H1 (cell line): ENCODE results near the gene PXK. TPM values are rescaled to one million over a fixed set of nuclear protein-coding genes. Genes with fewer than 3 reads are reported as not detected.
A peak's percentile ranks its signal among the peaks of the same experiment; 100 is the strongest.

Experiments
- CTCF ChIA-PET: fragments of 300-600 bp; sonication (Branson Sonifier 250); formaldehyde crosslinking; loops from one replicate; lab custom pipeline; 2021; ENCODE audit not compliant: partially characterized antibody; lab: Charles Lee
- POLR2A ChIA-PET: fragments of 300-600 bp; sonication (Branson Sonifier 250); formaldehyde crosslinking; loops from one replicate; lab custom pipeline; 2021; ENCODE audit warnings: inconsistent platforms; ENCODE audit not compliant: partially characterized antibody; lab: Charles Lee
- DNase-seq, 2 experiments: peaks; one replicate each; pipeline versions ENCODE4 v3.0.0 to v3.0.0-alpha.2; 2010 to 2022; ENCODE audit warnings: low spot score in 2 of 2, low read depth in 1 of 2, mixed read lengths in 1 of 2
- FAIRE-seq: peaks from 2 replicates; lab custom pipeline; 2011; peaks lifted over from hg19 to GRCh38; lab: Jason Lieb, UNC
- H2AFZ ChIP-seq: 2 replicates; pipeline ENCODE4 v1.8.1; 2012; ENCODE audit warnings: low read length, inconsistent platforms
- H2AK5ac ChIP-seq: 2 replicates; pipeline ENCODE4 v1.6.1; 2013; ENCODE audit warnings: low read depth, low read length
- H2BK120ac ChIP-seq: replicated peaks from 2 replicates; pipeline ENCODE3; 2013; ENCODE audit warnings: low read depth, low read length, inconsistent platforms
- H2BK12ac ChIP-seq: 2 replicates; pipeline ENCODE4 v1.6.1; 2013; ENCODE audit warnings: low read depth, low read length
- H2BK15ac ChIP-seq: 2 replicates; pipeline ENCODE4 v1.6.1; 2013; ENCODE audit warnings: low read length
- H2BK20ac ChIP-seq: 2 replicates; pipeline ENCODE4 v1.6.1; 2013; ENCODE audit warnings: low read length
- H2BK5ac ChIP-seq: 2 replicates; pipeline ENCODE4 v1.6.1; 2013; ENCODE audit warnings: low read depth, low read length
- H3K14ac ChIP-seq: 2 replicates; pipeline ENCODE4 v1.6.1; 2013; ENCODE audit warnings: inconsistent platforms; ENCODE audit not compliant: insufficient read length
- H3K18ac ChIP-seq: 2 replicates; pipeline ENCODE4 v1.6.1; 2013; ENCODE audit warnings: low read length; ENCODE audit errors: extremely low read depth
- H3K23ac ChIP-seq: 2 replicates; pipeline ENCODE4 v1.6.1; 2013; ENCODE audit warnings: inconsistent platforms; ENCODE audit not compliant: insufficient read length
- H3K23me2 ChIP-seq: 2 replicates; pipeline ENCODE4 v1.6.1; 2013; ENCODE audit warnings: low read depth, low read length
- H3K27ac ChIP-seq: 2 replicates; pipeline ENCODE4 v1.6.1; 2011; ENCODE audit warnings: low read depth, low read length, inconsistent platforms
- H3K27me3 ChIP-seq, 4 experiments: replicated peaks in 1 of 4; 1 replicate in 1 of 4; 2 replicates in 3 of 4; pipeline versions ENCODE4 v1.6.1 to v1.8.1; 2011 to 2013; ENCODE audit warnings: low read length in 3 of 4, mild to moderate bottlenecking in 3 of 4, inconsistent platforms in 2 of 4, mixed read lengths in 2 of 4, moderate library complexity in 1 of 4; ENCODE audit not compliant: control insufficient read depth in 3 of 4, insufficient read depth in 3 of 4; ENCODE audit errors: extremely low read depth in 1 of 4
- H3K36me3 ChIP-seq, 4 experiments: 2 replicates each; pipeline versions ENCODE4 v1.6.1 to v1.8.1; 2011 to 2013; ENCODE audit warnings: mild to moderate bottlenecking in 4 of 4, low read length in 3 of 4, moderate library complexity in 2 of 4, control low read depth in 1 of 4, inconsistent platforms in 1 of 4; ENCODE audit not compliant: insufficient read depth in 4 of 4, control insufficient read depth in 2 of 4
- H3K4ac ChIP-seq: replicated peaks from 2 replicates; pipeline ENCODE3; 2013; ENCODE audit warnings: low read length, low read depth, mixed read lengths, inconsistent platforms; ENCODE audit not compliant: insufficient read length
- H3K4me1 ChIP-seq, 4 experiments: replicated peaks in 1 of 4; 1 replicate in 1 of 4; 2 replicates in 3 of 4; pipeline versions ENCODE4 v1.6.1 to v1.8.1; 2011 to 2013; ENCODE audit warnings: low read length in 3 of 4, inconsistent platforms in 2 of 4, mixed read lengths in 1 of 4; ENCODE audit not compliant: insufficient read depth in 4 of 4, control insufficient read depth in 3 of 4
- H3K4me2 ChIP-seq, 2 experiments: 2 replicates each; pipeline versions ENCODE4 v1.6.1 to v1.8.1; 2011 to 2013; ENCODE audit warnings: low read depth in 2 of 2, low read length in 2 of 2, control low read depth in 1 of 2, inconsistent platforms in 1 of 2, mild to moderate bottlenecking in 1 of 2; ENCODE audit not compliant: insufficient read depth in 1 of 2
- H3K4me3 ChIP-seq, 4 experiments: fragments of 200-600, 300-600 bp in 1 of 4; sonication (generic), shearing (Covaris generic), sonication (Bioruptor Twin) in 1 of 4; 2 replicates each; pipeline versions ENCODE4 v1.5.1 to v1.8.1; 2011 to 2016; ENCODE audit warnings: low read length in 4 of 4, low read depth in 3 of 4, control low read depth in 2 of 4, inconsistent platforms in 2 of 4, mild to moderate bottlenecking in 2 of 4, mixed read lengths in 1 of 4, moderate library complexity in 1 of 4; ENCODE audit not compliant: insufficient read depth in 2 of 4; ENCODE audit errors: extremely low read depth in 1 of 4
- H3K56ac ChIP-seq: replicated peaks from 2 replicates; pipeline ENCODE3; 2013; ENCODE audit warnings: low read depth, mild to moderate bottlenecking, mixed read lengths, low read length, inconsistent platforms; ENCODE audit not compliant: insufficient read length
- H3K79me1 ChIP-seq: 2 replicates; pipeline ENCODE4 v1.6.1; 2013; ENCODE audit warnings: low read depth, low read length, control low read depth
- H3K79me2 ChIP-seq, 2 experiments: 2 replicates each; pipeline versions ENCODE4 v1.6.1 to v1.8.1; 2012 to 2013; ENCODE audit warnings: low read length in 2 of 2, mild to moderate bottlenecking in 2 of 2, inconsistent platforms in 1 of 2; ENCODE audit not compliant: insufficient read depth in 2 of 2, control insufficient read depth in 1 of 2
- H3K9ac ChIP-seq, 4 experiments: replicated peaks in 1 of 4; 1 replicate in 1 of 4; 2 replicates in 3 of 4; pipeline versions ENCODE4 v1.6.1 to v1.8.1; 2011 to 2013; ENCODE audit warnings: low read depth in 3 of 4, low read length in 3 of 4, control low read depth in 2 of 4, mild to moderate bottlenecking in 2 of 4, moderate library complexity in 2 of 4, inconsistent platforms in 1 of 4; ENCODE audit errors: extremely low read depth in 1 of 4
- H3K9me3 ChIP-seq, 2 experiments: 2 replicates each; pipeline versions ENCODE4 v1.6.1 to v1.8.1; 2012 to 2013; ENCODE audit warnings: mild to moderate bottlenecking in 2 of 2, moderate library complexity in 2 of 2, control low read depth in 1 of 2, inconsistent platforms in 1 of 2, low read depth in 1 of 2, low read length in 1 of 2, mixed read lengths in 1 of 2; ENCODE audit not compliant: insufficient read depth in 2 of 2
- H4K20me1 ChIP-seq, 2 experiments: replicated peaks in 1 of 2; 2 replicates each; pipeline versions ENCODE3 to v1.8.1; 2011 to 2013; ENCODE audit warnings: inconsistent platforms in 2 of 2, low read length in 2 of 2, mild to moderate bottlenecking in 1 of 2; ENCODE audit not compliant: insufficient read depth in 2 of 2, control insufficient read depth in 1 of 2
- H4K5ac ChIP-seq: 2 replicates; pipeline ENCODE4 v1.6.1; 2013; ENCODE audit warnings: low read length, low read depth, mixed read lengths, inconsistent platforms; ENCODE audit not compliant: insufficient read length
- H4K8ac ChIP-seq: 2 replicates; pipeline ENCODE4 v1.8.0; 2013; ENCODE audit warnings: mild to moderate bottlenecking, moderate library complexity, low read length, inconsistent platforms; ENCODE audit not compliant: insufficient read depth; ENCODE audit errors: extremely low read depth
- H4K91ac ChIP-seq: replicated peaks from 2 replicates; pipeline ENCODE3; 2013; ENCODE audit warnings: low read length, mixed read lengths, inconsistent platforms; ENCODE audit not compliant: insufficient read length
- BRCA1 ChIP-seq: IDR thresholded peaks from 2 replicates; pipeline ENCODE4 v1.6.1; 2012; ENCODE audit warnings: low read depth, low read length, improper control_type of control experiment
- CEBPB ChIP-seq: IDR thresholded peaks from 2 replicates; pipeline ENCODE4 v1.6.1; 2012; ENCODE audit warnings: low read depth, low read length
- SIRT6 ChIP-seq: IDR thresholded peaks from one replicate; pipeline ENCODE4 v1.7.1; 2012; ENCODE audit warnings: low read length, inconsistent platforms
- WGBS, 2 experiments: shearing (Covaris generic) in 1 of 2; methylation state at CpG; one replicate each; pipeline versions ENCODE4 v1.1.6 to v1.1.7; 2013 to 2015; ENCODE audit warnings: low lambda C conversion rate in 2 of 2, mixed read lengths in 2 of 2, inconsistent platforms in 1 of 2, low coverage in 1 of 2, missing lambda C conversion rate in 1 of 2; ENCODE audit not compliant: insufficient replicate concordance in 2 of 2, insufficient coverage in 1 of 2, insufficient read length in 1 of 2; ENCODE audit errors: extremely low coverage in 1 of 2, missing lambda C conversion rate in 1 of 2; 5-methylcytosine and 5-hydroxymethylcytosine counted together
- polyA plus RNA-seq, 7 experiments: library from polyadenylated mRNA; depleted of rRNA in 3 of 7; stranded (reverse) in 5 of 7; unstranded in 2 of 7; fragments of >200 nt in 5 of 7; fragments of 200-250 nt in 2 of 7; gene quantifications; 1 replicate in 5 of 7; 2 replicates in 1 of 7; 4 replicates in 1 of 7; pipeline versions ENCODE4 v1.2.1 to v1.2.3, GENCODE V29; 2011 to 2013; ENCODE audit warnings: missing spikeins in 2 of 7, mixed read lengths in 2 of 7
- total RNA-seq: library from RNA; stranded (reverse); fragmentation: NEBNext Ultra II Directional; extraction: Animal tissue kit (Norgen Biotek cat#: 25700); gene quantifications from 2 replicates; pipeline ENCODE4 v1.2.1, GENCODE V29; 2021

The PXK gene
- total and polyA plus RNA-seq, 2 of the 8 experiments (the other 6 are each of a cell fraction or from before 2014, with no cell fraction given), result 3.5 to 7.1 TPM

GRCh38 chr3:58471025-58471887 lies 138.6 kb downstream of the PXK start:
- H3K4me1 ChIP-seq, result peaks cover 0 to 7% (median 4%) of the 10 kb centered on the region in 4 experiments; a peak in 4 of 7 replicates
- H3K27ac ChIP-seq, result no peak overlapping the region
- CTCF ChIA-PET, result interaction anchor here (0.7 to 1.7 kb wide), 6 partner anchors 8 to 127 kb away, joined by 3 to 7 read pairs (median 3); partner anchors contain the start of gene KCTD6
- H3K23ac ChIP-seq, result no peak overlapping the region
- H2BK12ac ChIP-seq, result no peak overlapping the region
- no peak overlapping the region for H4K8ac ChIP-seq
- POLR2A ChIA-PET, result interaction anchor here (1.4 to 1.5 kb wide), 2 partner anchors 22 to 37 kb away, joined by 4 read pairs; no protein-coding TSS in a partner anchor
- no peak overlapping the region for H2BK20ac ChIP-seq
- H2AFZ ChIP-seq, result peak overlapping the region; percentile 45; the same call in 1 of the 2 replicates
- FAIRE-seq (no peak), DNase-seq (no peak)
- H2BK120ac ChIP-seq, result no peak overlapping the region
- TF ChIP-seq CEBPB (0 out of 2 replicates have a peak, but pooled peaks have one; percentile 8), BRCA1 (no peak), SIRT6 (no peak)
- no peaks in the 10 kb centered on the region for H3K9me3 ChIP-seq
- H2BK15ac ChIP-seq, result no peak overlapping the region
- H3K79me1 ChIP-seq, result no peaks in the 10 kb centered on the region
- H4K20me1 ChIP-seq, result no peaks in the 10 kb centered on the region
- H3K18ac ChIP-seq, result no peak overlapping the region
- no peaks in the 10 kb centered on the region for H3K23me2 ChIP-seq
- no peaks in the 10 kb centered on the region for H3K27me3 ChIP-seq
- no peak overlapping the region for H4K91ac ChIP-seq
- no peak overlapping the region for H3K14ac ChIP-seq
- H3K4me2 ChIP-seq, result no peak overlapping the region
- H3K36me3 ChIP-seq, result no peaks in the 10 kb centered on the region
- no peaks in the 10 kb centered on the region for H3K79me2 ChIP-seq
- no peak overlapping the region for H3K4me3 ChIP-seq
- no peak overlapping the region for H3K9ac ChIP-seq
- H3K56ac ChIP-seq, result no peak overlapping the region
- no peak overlapping the region for H2BK5ac ChIP-seq
- H2AK5ac ChIP-seq, result no peak overlapping the region
- H3K4ac ChIP-seq, result no peak overlapping the region
- 79% methylated on average over 10 of the region's 10 CpGs; no CpG with 5 or more reads in 1 of the 2 experiments for WGBS, 2 experiments
- H4K5ac ChIP-seq, result no peak overlapping the region
